GM23338 (cell line): ENCODE data around the gene PHLDA3. TPM values are rescaled to one million over a fixed set of nuclear protein-coding genes. Genes with fewer than 3 reads are reported as not detected.

Source experiments
- ATAC-seq: fragments of 200-7000 bp; cut with Tn5 transposase; 3 replicates; pipeline ENCODE4 v1.9.1; 2020
- DNase-seq: peaks from one replicate; pipeline ENCODE4 v3.0.0-alpha.2; 2015; ENCODE audit warnings: low spot score
- H2AFZ ChIP-seq: fragments of 200-600 bp; sonication (generic); 2 replicates; pipeline ENCODE4 v1.8.0; 2016; ENCODE audit warnings: antibody characterized with exemption, mild to moderate bottlenecking, moderate library complexity
- H3F3A ChIP-seq: fragments of 200-600 bp; sonication (generic); replicated peaks from 2 replicates; pipeline ENCODE4 v1.8.0; 2017; ENCODE audit warnings: antibody characterized with exemption, mixed run types, low read depth
- H3K27ac ChIP-seq: fragments of 200-600 bp; sonication (generic); 2 replicates; pipeline ENCODE4 v1.6.1; 2016; ENCODE audit warnings: low read depth
- H3K27me3 ChIP-seq: fragments of 200-600 bp; sonication (generic); 2 replicates; pipeline ENCODE4 v1.8.0; 2016; ENCODE audit warnings: mild to moderate bottlenecking, mixed run types, moderate library complexity; ENCODE audit not compliant: insufficient read depth
- H3K36me3 ChIP-seq: fragments of 200-600 bp; sonication (generic); 2 replicates; pipeline ENCODE4 v1.8.0; 2016; ENCODE audit warnings: mild to moderate bottlenecking; ENCODE audit not compliant: insufficient read depth
- H3K4me1 ChIP-seq: fragments of 200-600 bp; sonication (generic); 2 replicates; pipeline ENCODE4 v1.8.0; 2016; ENCODE audit warnings: mild to moderate bottlenecking, moderate library complexity; ENCODE audit not compliant: insufficient read depth
- H3K4me2 ChIP-seq: fragments of 200-600 bp; sonication (generic); 2 replicates; pipeline ENCODE4 v1.7.1; 2017; ENCODE audit warnings: mixed run types
- H3K4me3 ChIP-seq: fragments of 200-600 bp; sonication (generic); 2 replicates; pipeline ENCODE4 v1.6.1; 2016; ENCODE audit warnings: mixed run types
- H3K79me2 ChIP-seq: fragments of 200-600 bp; sonication (generic); replicated peaks from 2 replicates; pipeline ENCODE4 v1.8.0; 2017; ENCODE audit warnings: mild to moderate bottlenecking; ENCODE audit not compliant: insufficient read depth
- H3K9me2 ChIP-seq: fragments of 200-600 bp; sonication (generic); 2 replicates; pipeline ENCODE4 v1.8.0; 2017; ENCODE audit not compliant: insufficient read depth
- H4K20me1 ChIP-seq: fragments of 200-600 bp; sonication (generic); replicated peaks from 2 replicates; pipeline ENCODE4 v1.8.0; 2017; ENCODE audit warnings: mild to moderate bottlenecking; ENCODE audit not compliant: insufficient read depth
- H3K27ac Mint-ChIP-seq: 2 replicates; pipeline ENCODE4 v1.8.0; 2020; ENCODE audit warnings: inconsistent platforms, mild to moderate bottlenecking, moderate library complexity, mixed read lengths
- H3K27me3 Mint-ChIP-seq: 3 replicates; pipeline ENCODE4 v1.8.0; 2022; ENCODE audit warnings: low read depth, mild to moderate bottlenecking, moderate library complexity, mixed read lengths, inconsistent platforms; ENCODE audit not compliant: insufficient read depth, poor library complexity
- H3K36me3 Mint-ChIP-seq: 3 replicates; pipeline ENCODE4 v1.8.0; 2021; ENCODE audit warnings: low read depth, mild to moderate bottlenecking, inconsistent platforms, moderate library complexity, mixed read lengths
- H3K4me1 Mint-ChIP-seq: 3 replicates; pipeline ENCODE4 v1.8.0; 2020; ENCODE audit warnings: mild to moderate bottlenecking, inconsistent platforms, mixed read lengths
- H3K4me3 Mint-ChIP-seq: 3 replicates; pipeline ENCODE4 v1.8.0; 2021; ENCODE audit warnings: moderate library complexity, mild to moderate bottlenecking, inconsistent platforms, mixed read lengths
- H3K9me3 Mint-ChIP-seq: 3 replicates; pipeline ENCODE4 v1.8.0; 2020; ENCODE audit warnings: moderate library complexity, mild to moderate bottlenecking, inconsistent platforms, mixed read lengths
- CREB1 ChIP-seq: fragments of 250-450 bp; sonication (Bioruptor Pico); IDR thresholded peaks from 2 replicates; pipeline ENCODE4 v1.5.0; 2020; ENCODE audit warnings: low read depth, mild to moderate bottlenecking, moderate library complexity
- CTCF ChIP-seq, 2 experiments: fragments of 200-600 bp in 1 of 2; sonication (generic) in 1 of 2; conservative IDR thresholded peaks; 2 replicates each; pipeline versions ENCODE4 v1.5.1 to v1.6.1; 2016 to 2017; ENCODE audit warnings: antibody characterized with exemption in 2 of 2, low read depth in 2 of 2, mild to moderate bottlenecking in 2 of 2, moderate library complexity in 1 of 2
- ETS1 ChIP-seq: IDR thresholded peaks from 2 replicates; pipeline ENCODE4 v1.6.1; 2016; ENCODE audit warnings: antibody characterized with exemption
- EZH2 ChIP-seq: fragments of 200-600 bp; sonication (generic); IDR thresholded peaks from one replicate; pipeline ENCODE4 v1.8.0; 2017; ENCODE audit warnings: antibody characterized with exemption, mild to moderate bottlenecking, low read depth; ENCODE audit not compliant: unreplicated experiment
- EZH2phosphoT487 ChIP-seq: fragments of 200-600 bp; sonication (generic); IDR thresholded peaks from one replicate; pipeline ENCODE4 v1.8.1; 2018; ENCODE audit warnings: antibody characterized with exemption; ENCODE audit not compliant: unreplicated experiment
- JUNB ChIP-seq: IDR thresholded peaks from one replicate; pipeline ENCODE4 v1.6.1; 2016; ENCODE audit warnings: antibody characterized with exemption; ENCODE audit not compliant: unreplicated experiment
- NANOG ChIP-seq: IDR thresholded peaks from 2 replicates; pipeline ENCODE4 v1.6.1; 2016; ENCODE audit warnings: antibody characterized with exemption, borderline replicate concordance
- POLR2AphosphoS5 ChIP-seq: IDR thresholded peaks from 2 replicates; pipeline ENCODE4 v1.6.1; 2016; ENCODE audit warnings: antibody characterized with exemption, low read depth
- STAT1 ChIP-seq: IDR thresholded peaks from one replicate; pipeline ENCODE4 v1.6.1; 2016; ENCODE audit warnings: antibody characterized with exemption; ENCODE audit not compliant: unreplicated experiment
- ZNF114 ChIP-seq: fragments of 250-450 bp; sonication (Bioruptor Pico); IDR thresholded peaks from 2 replicates; pipeline ENCODE4 v1.5.0; 2020; ENCODE audit warnings: mild to moderate bottlenecking, moderate library complexity
- ZNF331 ChIP-seq: fragments of 250-450 bp; sonication (Bioruptor Pico); IDR thresholded peaks from 2 replicates; pipeline ENCODE4 v1.5.0; 2020; ENCODE audit warnings: low read depth, mild to moderate bottlenecking, moderate library complexity
- ZNF462 ChIP-seq: fragments of 250-450 bp; sonication (Bioruptor Pico); IDR thresholded peaks from 2 replicates; pipeline ENCODE4 v1.5.0; 2020; ENCODE audit warnings: mild to moderate bottlenecking, moderate library complexity
- polyA plus RNA-seq: library from polyadenylated mRNA; unstranded; fragments of >200 nt; fragmentation: Nextera tagmentation; extraction: Ambion mirVana; gene quantifications from 2 replicates; pipeline ENCODE4 v1.2.1, GENCODE V29; 2016
- total RNA-seq: library from RNA; depleted of rRNA; stranded (reverse); fragments of >200 nt; shearing (Covaris generic); gene quantifications from 2 replicates; pipeline ENCODE4 v1.2.3, GENCODE V29; 2014

The PHLDA3 gene
- total and polyA plus RNA-seq, 2 experiments from 2014 or later = 37.5 to 87.4 TPM

DNA sequence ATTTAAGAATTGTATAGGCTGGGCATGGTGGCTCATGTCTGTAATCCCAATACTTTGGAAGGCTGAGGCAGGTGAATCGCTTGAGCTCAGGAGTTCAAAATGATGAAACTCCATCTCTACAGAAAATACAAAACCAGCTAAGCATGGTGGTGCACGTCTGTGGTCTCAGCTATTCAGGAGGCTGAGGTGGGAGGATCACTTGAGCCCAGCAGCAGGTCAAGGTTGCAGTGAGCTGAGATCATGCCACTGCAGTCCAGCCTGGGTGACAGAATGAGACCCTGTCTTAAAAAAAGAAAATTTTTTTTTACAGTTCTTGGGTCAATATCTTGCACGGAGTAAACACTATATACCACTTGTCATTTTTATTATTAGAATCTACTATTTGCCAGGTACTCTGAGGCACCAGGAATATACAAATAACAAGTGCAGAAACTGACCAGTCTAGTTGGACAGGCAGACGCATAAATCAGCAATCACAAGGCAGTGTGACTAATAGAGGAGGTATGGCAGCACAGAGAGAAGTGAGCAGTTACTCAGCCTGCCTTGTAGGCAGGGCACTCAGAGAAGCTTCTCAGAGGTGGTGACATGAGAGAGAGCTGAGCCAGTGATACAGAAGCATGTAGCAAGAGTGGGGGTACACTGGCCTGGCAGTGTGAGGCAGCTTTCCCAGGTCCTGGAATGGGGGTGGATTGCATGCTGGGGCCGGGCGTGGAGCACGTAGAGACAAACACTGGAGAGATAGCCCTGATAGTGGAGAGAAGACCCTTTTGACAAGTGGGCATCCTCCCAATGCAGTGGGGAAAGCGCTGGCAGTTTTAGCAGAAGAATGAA is 8.0 kb downstream of the PHLDA3 start (continued):
- TF ChIP-seq ETS1 (no peak), CTCF (conservative IDR thresholded peaks at IDR 0.05; ENCODE audit: low read depth in 2 of 2) (no peak), ZNF331 (no peak)

GRCh38 chr1:201459775-201460174 is 9.2 kb downstream of the PHLDA3 start:
- Mint-ChIP-seq H3K4me1 (peaks cover 31% of the 10 kb centered on the region), H3K4me3 (no peak overlapping the region), H3K27ac (no peak overlapping the region), H3K36me3 (peaks cover 4% of the 10 kb centered on the region), H3K9me3 (no peaks in the 10 kb centered on the region), H3K27me3 (peaks cover 12% of the 10 kb centered on the region)
- Histone ChIP-seq H3K4me1 (peaks cover 13% of the 10 kb centered on the region), H3K9me2 (no peaks in the 10 kb centered on the region), H3K27me3 (no peaks in the 10 kb centered on the region), H3K79me2 (no peaks in the 10 kb centered on the region), H3K27ac (no peak overlapping the region), H4K20me1 (no peaks in the 10 kb centered on the region), H3F3A (peaks cover 7% of the 10 kb centered on the region; the same call in 1 of the 2 replicates), H3K4me2 (no peak overlapping the region), H3K36me3 (no peaks in the 10 kb centered on the region), H3K4me3 (no peak overlapping the region), H2AFZ (no peak overlapping the region)
- ATAC-seq (no peak), DNase-seq (no peak)
- TF ChIP-seq ZNF462 (CRISPR knock-in tag) (no peak), CTCF (conservative IDR thresholded peaks at IDR 0.05; ENCODE audit: low read depth in 2 of 2) (no peak), CREB1 (CRISPR knock-in tag) (no peak), ETS1 (no peak), JUNB (no peak), NANOG (no peak), POLR2AphosphoS5 (no peak), STAT1 (no peak), EZH2phosphoT487 (no peak), ZNF114 (CRISPR knock-in tag) (no peak), EZH2 (no peak)
